ENCODE data around the gene HMCN1.
"Not testable (repeated sequence)": the region's sequence is repeated elsewhere in the genome, so short reads cannot be mapped to it uniquely, and the experiment has no call there.

DNA sequence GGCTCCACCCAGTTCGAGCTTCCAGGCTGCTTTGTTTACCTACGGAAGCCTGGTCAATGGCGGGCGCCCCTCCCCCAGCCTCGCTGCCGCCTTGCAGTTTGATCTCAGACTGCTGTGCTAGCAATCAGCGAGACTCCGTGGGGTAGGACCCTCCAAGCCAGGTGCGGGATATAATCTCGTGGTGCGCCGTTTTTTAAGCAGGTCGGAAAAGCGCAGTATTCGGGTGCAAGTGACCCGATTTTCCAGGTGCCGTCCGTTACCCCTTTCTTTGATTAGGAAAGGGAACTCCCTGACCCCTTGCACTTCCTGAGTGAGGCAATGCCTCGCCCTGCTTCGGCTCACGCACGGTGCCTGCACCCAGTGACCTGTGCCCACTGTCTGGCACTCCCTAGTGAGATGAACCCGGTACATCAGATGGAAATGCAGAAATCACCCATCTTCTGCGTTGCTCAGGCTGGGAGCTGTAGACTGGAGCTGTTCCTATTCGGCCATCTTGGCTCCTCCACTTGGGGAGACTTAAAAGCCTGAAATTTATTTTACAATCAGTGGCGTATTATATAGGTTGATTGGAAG is 158.7 kb downstream of the HMCN1 start:
- not testable (repeated sequence) for TF ChIP-seq EP300, CTCF, POLR2A, POLR2AphosphoS5 (IDR thresholded peaks at IDR 0.05)
